Fibroblast of lung (primary cell): Measurements from ENCODE around the gene DNAH3. TPM values are rescaled to one million over a fixed set of nuclear protein-coding genes. Genes with fewer than 3 reads are reported as not detected.

Experiments used
- DNase-seq, 2 donors: peaks; one replicate each; pipeline versions ENCODE4 v3.0.0 to v3.0.0-alpha.2; 2010; ENCODE audit warnings: low read depth in 2 of 2
- H2AFZ ChIP-seq: 2 replicates; pipeline ENCODE4 v1.5.1; 2012; ENCODE audit warnings: low read length, control low read depth, inconsistent platforms
- H3K27ac ChIP-seq: 2 replicates; pipeline ENCODE4 v1.5.1; 2011; ENCODE audit warnings: low read length, control low read depth; ENCODE audit not compliant: insufficient read depth
- H3K27me3 ChIP-seq: 2 replicates; pipeline ENCODE4 v1.5.1; 2011; ENCODE audit warnings: mild to moderate bottlenecking, low read length; ENCODE audit not compliant: control insufficient read depth, insufficient read depth
- H3K36me3 ChIP-seq: 2 replicates; pipeline ENCODE4 v1.5.1; 2011; ENCODE audit warnings: low read length; ENCODE audit not compliant: control insufficient read depth, insufficient read depth
- H3K4me1 ChIP-seq: 2 replicates; pipeline ENCODE4 v1.5.1; 2011; ENCODE audit warnings: low read length; ENCODE audit not compliant: control insufficient read depth, insufficient read depth; ENCODE audit errors: extremely low read depth
- H3K4me2 ChIP-seq: 2 replicates; pipeline ENCODE4 v1.5.1; 2011; ENCODE audit warnings: low read length, control low read depth; ENCODE audit not compliant: insufficient read depth; ENCODE audit errors: extremely low read depth
- H3K4me3 ChIP-seq, 4 experiments: fragments of 200-600 bp in 1 of 4; sonication (generic) in 1 of 4; replicated peaks in 1 of 4; 2 replicates each; pipeline ENCODE4 v1.5.1; 2011 to 2016; ENCODE audit warnings: low read length in 4 of 4, low read depth in 3 of 4, mild to moderate bottlenecking in 3 of 4, control low read depth in 2 of 4, inconsistent platforms in 1 of 4, mixed read lengths in 1 of 4; ENCODE audit not compliant: insufficient read depth in 1 of 4; ENCODE audit errors: control extremely low read depth in 1 of 4
- H3K79me2 ChIP-seq: 2 replicates; pipeline ENCODE4 v1.5.1; 2012; ENCODE audit warnings: mild to moderate bottlenecking, low read length, inconsistent platforms; ENCODE audit not compliant: control insufficient read depth, insufficient read depth
- H3K9ac ChIP-seq: 2 replicates; pipeline ENCODE4 v1.5.1; 2011; ENCODE audit warnings: mild to moderate bottlenecking, low read length, control low read depth; ENCODE audit not compliant: insufficient read depth
- H3K9me3 ChIP-seq: 2 replicates; pipeline ENCODE4 v1.5.1; 2012; ENCODE audit warnings: low read depth, low read length; ENCODE audit not compliant: control insufficient read depth, insufficient read depth
- H4K20me1 ChIP-seq: 2 replicates; pipeline ENCODE4 v1.5.1; 2011; ENCODE audit warnings: low read length; ENCODE audit not compliant: control insufficient read depth, insufficient read depth; ENCODE audit errors: extremely low read depth
- EZH2 ChIP-seq: IDR thresholded peaks from 2 replicates; pipeline ENCODE4 v1.5.1; 2012; ENCODE audit warnings: low read length, control low read depth, mild to moderate bottlenecking; ENCODE audit errors: missing control alignments
- polyA plus RNA-seq, 2 donors: library from polyadenylated mRNA; depleted of rRNA in 1 of 2; stranded (reverse) in 1 of 2; unstranded in 1 of 2; fragments of >200 nt; gene quantifications; 2 replicates each; pipeline ENCODE4 v1.2.1, GENCODE V29; 2011 to 2012; ENCODE audit warnings: missing spikeins in 1 of 2
- total RNA-seq: library from RNA; depleted of rRNA; stranded (reverse); fragments of >200 nt; gene quantifications from 2 replicates; pipeline ENCODE4 v1.2.1, GENCODE V29; 2014
- TF ChIP-seq, protein P1 (sequence below), 2 donors: IDR thresholded peaks in 1 of 2; conservative IDR thresholded peaks in 1 of 2; 1 replicate in 1 of 2; 2 replicates in 1 of 2; pipeline ENCODE4 v1.5.1; 2011 to 2012; ENCODE audit warnings: low read length in 2 of 2, control low read depth in 1 of 2, inconsistent platforms in 1 of 2, low read depth in 1 of 2, mild to moderate bottlenecking in 1 of 2

DNAH3 gene
- total and polyA plus RNA-seq, 2 donors (not counting 1 experiment from before 2014, with no cell fraction given), result not detected

DNA sequence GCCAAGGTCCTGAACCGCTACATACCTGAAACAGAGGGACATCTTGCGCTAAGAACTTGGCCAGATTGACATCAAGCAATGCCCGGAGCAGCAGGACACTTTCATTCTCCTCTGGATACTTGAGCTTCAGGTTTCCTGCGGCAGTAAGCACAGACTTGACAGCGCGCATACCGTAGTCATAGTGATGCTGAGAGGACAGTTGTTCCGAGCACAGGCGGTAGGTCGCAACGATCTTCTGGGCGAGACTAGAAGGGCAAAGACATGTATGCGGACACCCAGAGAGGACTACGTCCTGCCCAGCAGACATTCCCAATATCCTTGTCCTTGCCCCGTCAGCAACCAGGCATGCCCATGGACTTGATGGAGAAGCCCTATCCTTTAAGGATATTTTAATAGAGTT is 112.9 kb downstream of the DNAH3 start:
- Histone ChIP-seq H2AFZ (no peak overlapping the region), H3K4me1 (no peaks in the 10 kb centered on the region), H3K4me3 (no peak overlapping the region), H4K20me1 (no peaks in the 10 kb centered on the region), H3K36me3 (no peaks in the 10 kb centered on the region), H3K4me2 (no peak overlapping the region), H3K9ac (no peak overlapping the region), H3K9me3 (no peaks in the 10 kb centered on the region), H3K27ac (no peak overlapping the region), H3K79me2 (no peaks in the 10 kb centered on the region), H3K27me3 (no peaks in the 10 kb centered on the region)
- DNase-seq, result no peak
- TF ChIP-seq, protein P1, sequence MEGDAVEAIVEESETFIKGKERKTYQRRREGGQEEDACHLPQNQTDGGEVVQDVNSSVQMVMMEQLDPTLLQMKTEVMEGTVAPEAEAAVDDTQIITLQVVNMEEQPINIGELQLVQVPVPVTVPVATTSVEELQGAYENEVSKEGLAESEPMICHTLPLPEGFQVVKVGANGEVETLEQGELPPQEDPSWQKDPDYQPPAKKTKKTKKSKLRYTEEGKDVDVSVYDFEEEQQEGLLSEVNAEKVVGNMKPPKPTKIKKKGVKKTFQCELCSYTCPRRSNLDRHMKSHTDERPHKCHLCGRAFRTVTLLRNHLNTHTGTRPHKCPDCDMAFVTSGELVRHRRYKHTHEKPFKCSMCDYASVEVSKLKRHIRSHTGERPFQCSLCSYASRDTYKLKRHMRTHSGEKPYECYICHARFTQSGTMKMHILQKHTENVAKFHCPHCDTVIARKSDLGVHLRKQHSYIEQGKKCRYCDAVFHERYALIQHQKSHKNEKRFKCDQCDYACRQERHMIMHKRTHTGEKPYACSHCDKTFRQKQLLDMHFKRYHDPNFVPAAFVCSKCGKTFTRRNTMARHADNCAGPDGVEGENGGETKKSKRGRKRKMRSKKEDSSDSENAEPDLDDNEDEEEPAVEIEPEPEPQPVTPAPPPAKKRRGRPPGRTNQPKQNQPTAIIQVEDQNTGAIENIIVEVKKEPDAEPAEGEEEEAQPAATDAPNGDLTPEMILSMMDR (conservative IDR thresholded peaks at IDR 0.05 in 1 of 2, IDR thresholded peaks at IDR 0.05 in 1 of 2; ENCODE audit: low read depth in 1 of 2, low read length in 2 of 2), result no peak
- TF ChIP-seq EZH2, result no peak

DNA sequence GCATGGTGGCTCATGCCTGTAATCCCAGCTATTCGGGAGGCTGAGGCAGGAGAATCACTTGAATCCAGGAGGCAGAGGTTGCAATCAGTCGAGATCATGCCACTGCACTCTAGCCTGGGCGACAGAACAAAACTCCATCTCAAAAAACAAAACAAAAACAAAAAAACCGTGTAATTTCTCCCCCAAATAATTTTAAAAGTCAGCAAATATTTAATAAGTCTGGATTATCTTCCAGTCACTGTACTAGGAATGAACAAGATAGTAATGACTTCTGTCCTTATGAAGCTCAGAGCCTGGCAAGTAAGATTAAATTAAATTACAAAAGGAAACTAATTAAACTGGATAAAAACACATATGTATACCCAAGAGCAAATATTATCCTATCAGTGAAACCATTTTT is 113.5 kb downstream of the DNAH3 start:
- H3K4me2 ChIP-seq, result no peak overlapping the region
- H3K27me3 ChIP-seq, result no peaks in the 10 kb centered on the region
- H2AFZ ChIP-seq, result no peak overlapping the region
- H3K27ac ChIP-seq, result no peak overlapping the region
- H3K9me3 ChIP-seq, result no peaks in the 10 kb centered on the region
- no peak overlapping the region for H3K9ac ChIP-seq
- H3K36me3 ChIP-seq, result no peaks in the 10 kb centered on the region
- H4K20me1 ChIP-seq, result no peaks in the 10 kb centered on the region
- TF ChIP-seq, protein P1 (conservative IDR thresholded peaks at IDR 0.05 in 1 of 2, IDR thresholded peaks at IDR 0.05 in 1 of 2; ENCODE audit: low read depth in 1 of 2, low read length in 2 of 2), result no peak
- TF ChIP-seq EZH2, result no peak
- no peaks in the 10 kb centered on the region for H3K4me1 ChIP-seq
- H3K79me2 ChIP-seq, result no peaks in the 10 kb centered on the region
- DNase-seq, result no peak
- H3K4me3 ChIP-seq, result no peak overlapping the region

DNA sequence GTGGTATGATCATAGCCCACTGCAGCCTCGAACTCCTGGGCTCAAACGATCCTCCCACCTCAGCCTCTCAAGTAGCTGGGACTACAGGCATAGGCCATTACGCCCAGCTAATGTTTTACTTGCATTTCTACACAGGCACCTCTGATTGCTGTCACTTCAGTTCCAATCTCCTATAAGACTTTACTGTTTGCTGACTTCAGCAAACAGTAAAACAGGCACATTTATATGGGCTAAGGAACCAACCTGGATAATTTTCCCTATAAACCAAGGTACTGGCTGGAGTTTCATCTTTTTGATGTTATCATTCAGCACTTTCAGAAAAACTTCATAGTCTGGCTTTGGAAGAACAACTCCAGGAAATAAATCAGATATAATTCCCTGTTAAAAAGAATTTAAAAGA is 114.2 kb downstream of the DNAH3 start:
- H3K9me3 ChIP-seq, result no peaks in the 10 kb centered on the region
- H3K27ac ChIP-seq, result no peak overlapping the region
- no peaks in the 10 kb centered on the region for H3K4me1 ChIP-seq
- H3K27me3 ChIP-seq, result no peaks in the 10 kb centered on the region
- TF ChIP-seq, protein P1 (conservative IDR thresholded peaks at IDR 0.05 in 1 of 2, IDR thresholded peaks at IDR 0.05 in 1 of 2; ENCODE audit: low read depth in 1 of 2, low read length in 2 of 2), result no peak
- no peak for TF ChIP-seq EZH2
- H3K79me2 ChIP-seq, result no peaks in the 10 kb centered on the region
- H4K20me1 ChIP-seq, result no peaks in the 10 kb centered on the region
- no peak overlapping the region for H3K4me2 ChIP-seq
- no peaks in the 10 kb centered on the region for H3K36me3 ChIP-seq
- H3K9ac ChIP-seq, result no peak overlapping the region
- H2AFZ ChIP-seq, result no peak overlapping the region
- no peak overlapping the region for H3K4me3 ChIP-seq
- no peak for DNase-seq
